Endothelial cell of umbilical vein (primary cell): ENCODE data around the gene SLC29A3. TPM values are rescaled to one million over a fixed set of nuclear protein-coding genes. Genes with fewer than 3 reads are reported as not detected.

Experiments used
- BruUV-seq: library from RNA; stranded (reverse); fragments of 400-500 nt; replicated peaks from 2 replicates; lab custom pipeline; 2021; lab: Mats Ljungman, UMichigan
- CTCF ChIA-PET: fragments of 300-600, 350-600 bp; sonication (Branson Sonifier 250); formaldehyde crosslinking; loops from one replicate; lab custom pipeline; 2021; ENCODE audit warnings: antibody characterized with exemption, inconsistent platforms; lab: Charles Lee
- POLR2A ChIA-PET: fragments of 300-600, 350-600 bp; sonication (Branson Sonifier 250); formaldehyde crosslinking; loops from one replicate; lab custom pipeline; 2021; ENCODE audit warnings: antibody characterized with exemption, inconsistent platforms; lab: Charles Lee
- DNase-seq: peaks from one replicate; pipeline ENCODE4 v3.0.0-alpha.2; 2011; ENCODE audit warnings: low read depth, low spot score
- FAIRE-seq: peaks from 2 replicates; lab custom pipeline; 2011; peaks lifted over from hg19 to GRCh38; lab: Jason Lieb, UNC
- H2AFZ ChIP-seq: 2 replicates; pipeline ENCODE4 v1.6.0; 2012; ENCODE audit warnings: low read depth, low read length, control low read depth, inconsistent platforms
- H3K27ac ChIP-seq: 2 replicates; pipeline ENCODE4 v1.5.1; 2011; ENCODE audit warnings: low read depth, mild to moderate bottlenecking, control low read depth, low read length, moderate library complexity; ENCODE audit not compliant: insufficient read depth
- H3K27me3 ChIP-seq, 2 experiments: 2 replicates each; pipeline versions ENCODE4 v1.6.0 to v1.6.1; 2011; ENCODE audit warnings: low read length in 2 of 2, mixed read lengths in 1 of 2; ENCODE audit not compliant: control insufficient read depth in 2 of 2, insufficient read depth in 2 of 2
- H3K36me3 ChIP-seq, 2 experiments: 2 replicates in 1 of 2; 3 replicates in 1 of 2; pipeline ENCODE4 v1.5.1; 2011; ENCODE audit warnings: low read length in 2 of 2, mild to moderate bottlenecking in 1 of 2, moderate library complexity in 1 of 2; ENCODE audit not compliant: control insufficient read depth in 2 of 2, insufficient read depth in 2 of 2; ENCODE audit errors: extremely low read depth in 1 of 2
- H3K4me1 ChIP-seq: 3 replicates; pipeline ENCODE4 v1.5.1; 2011; ENCODE audit warnings: mild to moderate bottlenecking, low read length; ENCODE audit not compliant: control insufficient read depth, insufficient read depth; ENCODE audit errors: extremely low read depth
- H3K4me2 ChIP-seq: 2 replicates; pipeline ENCODE4 v1.6.1; 2011; ENCODE audit warnings: low read length, control low read depth, mixed read lengths; ENCODE audit not compliant: insufficient read depth
- H3K4me3 ChIP-seq, 3 experiments: fragments of 200-600 bp in 1 of 3; sonication (generic), shearing (Covaris generic) in 1 of 3; replicated peaks in 1 of 3; 2 replicates each; pipeline ENCODE4 v1.5.1; 2011 to 2016; ENCODE audit warnings: control low read depth in 3 of 3, low read length in 3 of 3, mild to moderate bottlenecking in 2 of 3, inconsistent platforms in 1 of 3, low read depth in 1 of 3, moderate library complexity in 1 of 3; ENCODE audit not compliant: insufficient read depth in 1 of 3
- H3K79me2 ChIP-seq: 2 replicates; pipeline ENCODE4 v1.6.0; 2012; ENCODE audit warnings: low read length, inconsistent platforms; ENCODE audit not compliant: control insufficient read depth, insufficient read depth
- H3K9ac ChIP-seq: replicated peaks from 2 replicates; pipeline ENCODE3; 2011; ENCODE audit warnings: low read length, control low read depth; ENCODE audit not compliant: insufficient read depth; ENCODE audit errors: extremely low read depth
- H3K9me1 ChIP-seq: replicated peaks from 3 replicates; pipeline ENCODE4 v1.6.0; 2011; ENCODE audit warnings: mild to moderate bottlenecking, low read length; ENCODE audit not compliant: control insufficient read depth, insufficient read depth; ENCODE audit errors: extremely low read depth
- H3K9me3 ChIP-seq: replicated peaks from 2 replicates; pipeline ENCODE4 v1.5.1; 2012; ENCODE audit warnings: low read length, inconsistent platforms; ENCODE audit not compliant: control insufficient read depth, insufficient read depth
- H4K20me1 ChIP-seq: replicated peaks from 2 replicates; pipeline ENCODE3; 2011; ENCODE audit warnings: mild to moderate bottlenecking, low read length; ENCODE audit not compliant: control insufficient read depth, insufficient read depth; ENCODE audit errors: extremely low read depth
- FOS ChIP-seq: IDR thresholded peaks from 2 replicates; pipeline ENCODE4 v1.6.1; 2011; ENCODE audit warnings: mild to moderate bottlenecking, low read length, moderate library complexity, borderline replicate concordance; ENCODE audit not compliant: insufficient read depth
- JUN ChIP-seq: IDR thresholded peaks from 2 replicates; pipeline ENCODE4 v1.6.1; 2011; ENCODE audit warnings: borderline replicate concordance, low read depth; ENCODE audit not compliant: insufficient read length, insufficient read depth
- MYC ChIP-seq: IDR thresholded peaks from one replicate; pipeline ENCODE4 v1.6.1; 2011; ENCODE audit warnings: mild to moderate bottlenecking, low read depth, low read length
- POLR2A ChIP-seq: IDR thresholded peaks from 2 replicates; pipeline ENCODE4 v1.6.1; 2012; ENCODE audit warnings: low read depth, mild to moderate bottlenecking, control low read depth, low read length
- dilution Hi-C: fragments of 300-500 bp; cut with MboI; formaldehyde crosslinking; loops from one replicate; pipeline ENCODE4 v1.15.0; 2019; ENCODE audit warnings: low sequenced_read_pairs; ENCODE audit not compliant: extremely low pct_ligation_motif_present
- intact Hi-C: fragments of 100-400 bp; cut with micrococcal nuclease; formaldehyde crosslinking; loops from one replicate; pipeline ENCODE4 v1.10.0; 2022
- polyA plus RNA-seq, 4 experiments: library from polyadenylated mRNA; depleted of rRNA in 3 of 4; stranded (reverse) in 3 of 4; unstranded in 1 of 4; fragments of >200 nt; gene quantifications; 2 replicates each; pipeline versions ENCODE4 v1.2.1 to v1.2.3, GENCODE V29; 2011 to 2012; ENCODE audit warnings: missing spikeins in 1 of 4
- total RNA-seq: library from RNA; stranded (reverse); gene quantifications from 2 replicates; pipeline ENCODE4 v1.2.3, GENCODE V29; 2021

Gene SLC29A3
- total and polyA plus RNA-seq, 2 donors (not counting 3 experiments of a cell fraction or from before 2014, with no cell fraction given) = 5.0 to 9.1 TPM

GRCh38 chr10:71394926-71395562 is 76.0 kb downstream of the SLC29A3 start:
- Histone ChIP-seq H3K79me2 (no peaks in the 10 kb centered on the region), H2AFZ (no peak overlapping the region), H3K9me1 (no peaks in the 10 kb centered on the region), H3K4me2 (no peak overlapping the region), H3K9me3 (no peaks in the 10 kb centered on the region), H4K20me1 (no peaks in the 10 kb centered on the region), H3K27ac (no peak overlapping the region), H3K27me3 (peaks cover 51 to 67% of the 10 kb centered on the region in 2 experiments), H3K4me3 (no peak overlapping the region), H3K4me1 (no peaks in the 10 kb centered on the region), H3K36me3 (no peaks in the 10 kb centered on the region), H3K9ac (no peak overlapping the region)
- no peak for TF ChIP-seq JUN
- TF ChIP-seq POLR2A = no peak
- TF ChIP-seq MYC = no peak
- DNase-seq (no peak), FAIRE-seq (no peak)
- intact Hi-C loops = no loop called here
- no TSS peak for BruUV-seq
- CTCF ChIA-PET = interaction anchor here (0.9 to 2.5 kb wide), 4 partner anchors 11 to 313 kb away, joined by 3 to 30 read pairs (median 5); no protein-coding TSS in a partner anchor
- POLR2A ChIA-PET = no interaction called here
- dilution Hi-C loops = no loop called here

- Histone ChIP-seq H3K27ac (no peak overlapping the region), H3K9me3 (no peaks in the 10 kb centered on the region), H3K36me3 (no peaks in the 10 kb centered on the region), H3K4me1 (no peaks in the 10 kb centered on the region), H3K4me2 (no peak overlapping the region), H3K9me1 (no peaks in the 10 kb centered on the region), H3K27me3 (peaks cover 52 to 66% of the 10 kb centered on the region in 2 experiments), H3K9ac (no peak overlapping the region), H3K4me3 (no peak overlapping the region), H3K79me2 (no peaks in the 10 kb centered on the region), H4K20me1 (no peaks in the 10 kb centered on the region), H2AFZ (no peak overlapping the region)
- ChIA-PET CTCF (interaction anchor here (0.9 to 2.5 kb wide), 4 partner anchors 12 to 312 kb away, joined by 3 to 30 read pairs (median 5); no protein-coding TSS in a partner anchor), POLR2A (no interaction called here)
- TF ChIP-seq POLR2A (no peak), FOS (no peak)
- no peak for FAIRE-seq
- dilution Hi-C loops (no loop called here), intact Hi-C loops (no loop called here)
- no TSS peak for BruUV-seq
- DNase-seq = no peak
Measured at GRCh38 chr10:71395621-71396020, 76.6 kb downstream of the SLC29A3 start.
